Ecto neural progenitor cell (in vitro differentiated cells): ENCODE data around the gene KLHL14.

Experiments
- DNase-seq: peaks from one replicate; pipeline ENCODE4 v3.0.0-alpha.2; 2018; ENCODE audit warnings: low spot score

KLHL14 gene

GRCh38 chr18:32770054-32770665 lies 2.7 kb downstream of the KLHL14 start:
- DNase-seq, result peak; percentile 68

- DNase-seq, result peak; percentile 74
Observed at GRCh38 chr18:32769586-32770053, 3.2 kb downstream of the KLHL14 start.

GRCh38 chr18:32769071-32769585 lies 3.7 kb downstream of the KLHL14 start:
- DNase-seq, result no peak

- no peak for DNase-seq
Observed at GRCh38 chr18:32767400-32767799, 5.4 kb downstream of the KLHL14 start.

DNA sequence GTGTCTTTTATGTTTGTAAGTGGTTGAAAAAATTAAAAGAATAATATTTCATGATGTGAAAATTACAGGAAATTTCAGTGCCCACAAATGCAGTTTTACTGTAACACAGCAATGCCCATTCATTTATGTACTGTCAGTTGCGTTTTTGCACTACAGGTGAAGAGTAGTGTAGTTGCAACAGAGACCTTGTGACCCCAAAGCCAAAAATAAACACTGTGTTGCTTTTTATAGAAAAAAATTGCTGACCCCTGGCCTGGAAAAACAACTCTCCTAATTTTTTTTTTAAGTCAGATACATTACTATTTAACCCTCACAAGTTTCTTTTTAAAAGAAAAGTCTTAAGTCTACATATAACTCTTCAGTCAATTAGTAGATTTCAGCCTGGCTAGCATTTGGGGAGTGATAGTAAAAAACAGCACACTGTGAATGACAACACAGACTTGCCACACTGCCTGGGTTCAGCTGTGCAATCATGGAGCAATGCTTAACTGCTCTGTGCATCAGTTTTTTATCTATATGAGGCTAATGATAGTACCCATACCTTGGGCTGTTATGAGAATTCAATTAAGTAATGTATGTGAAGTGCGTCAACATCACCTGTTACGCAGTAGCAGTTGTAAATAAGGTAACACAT lies 8.1 kb downstream of the KLHL14 start:
- DNase-seq, result no peak

- no peak for DNase-seq
Observed at GRCh38 chr18:32763293-32763692, 9.5 kb downstream of the KLHL14 start.

- DNase-seq, result no peak
Observed at GRCh38 chr18:32761231-32761630, 11.6 kb downstream of the KLHL14 start.

DNA sequence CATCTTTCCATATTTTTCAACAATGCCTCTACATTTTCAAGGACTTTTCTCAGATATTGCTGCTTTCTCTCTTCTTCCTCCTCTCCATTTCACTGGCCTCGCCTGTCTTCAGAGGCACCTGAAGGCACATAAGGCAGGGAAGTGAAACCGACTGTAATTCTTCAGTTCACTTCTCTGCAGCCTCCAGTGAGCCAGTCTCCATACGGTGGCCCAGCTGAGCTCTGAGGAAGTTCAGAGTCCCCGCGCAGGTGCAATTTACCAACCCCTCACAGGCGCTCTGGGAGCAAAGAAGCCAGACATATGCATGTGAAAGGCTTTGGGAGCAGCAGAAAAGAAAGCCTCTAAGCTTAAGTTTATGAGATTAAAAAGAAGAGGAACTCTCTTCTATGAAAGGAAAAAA lies 12.4 kb downstream of the KLHL14 start:
- no peak for DNase-seq

- DNase-seq, result no peak
Observed at GRCh38 chr18:32759611-32760167, 13.1 kb downstream of the KLHL14 start.

DNA sequence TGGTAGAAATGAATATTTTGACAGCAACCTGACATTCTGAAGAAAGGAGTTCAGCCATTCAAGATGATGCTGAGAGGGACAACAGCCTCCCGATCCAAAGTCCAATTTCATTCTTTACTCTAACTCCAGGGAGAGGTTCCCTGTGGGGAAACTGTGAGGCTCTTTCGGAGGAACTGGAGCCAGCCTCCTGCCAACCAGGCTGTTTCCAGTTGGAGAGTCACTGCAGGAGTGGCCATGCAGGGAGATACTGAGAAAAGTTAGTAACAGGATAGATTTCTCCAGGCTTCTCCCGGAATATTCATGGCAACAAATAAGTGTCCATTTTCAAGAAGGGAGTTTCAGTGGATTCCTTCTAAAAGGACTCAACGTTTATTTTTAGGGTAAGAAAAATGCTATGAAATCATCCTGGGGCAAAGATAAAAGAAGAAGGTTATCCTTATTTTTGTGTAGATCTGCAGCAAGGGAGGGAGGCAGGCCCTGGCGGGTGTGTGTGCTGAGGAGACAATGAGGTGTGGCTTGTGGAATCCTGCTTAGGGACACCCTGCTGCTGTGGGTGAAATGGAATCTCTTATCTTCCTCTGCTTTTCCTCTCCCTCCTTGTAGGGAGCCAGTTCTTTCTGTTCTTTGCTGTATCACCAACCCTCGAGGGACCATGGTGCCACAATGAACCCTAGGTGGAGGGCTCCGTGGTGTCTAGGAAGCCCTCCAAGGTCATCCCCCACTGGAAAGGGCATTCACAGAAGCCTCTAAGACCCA lies 18.1 kb downstream of the KLHL14 start:
- DNase-seq, result no peak

DNA sequence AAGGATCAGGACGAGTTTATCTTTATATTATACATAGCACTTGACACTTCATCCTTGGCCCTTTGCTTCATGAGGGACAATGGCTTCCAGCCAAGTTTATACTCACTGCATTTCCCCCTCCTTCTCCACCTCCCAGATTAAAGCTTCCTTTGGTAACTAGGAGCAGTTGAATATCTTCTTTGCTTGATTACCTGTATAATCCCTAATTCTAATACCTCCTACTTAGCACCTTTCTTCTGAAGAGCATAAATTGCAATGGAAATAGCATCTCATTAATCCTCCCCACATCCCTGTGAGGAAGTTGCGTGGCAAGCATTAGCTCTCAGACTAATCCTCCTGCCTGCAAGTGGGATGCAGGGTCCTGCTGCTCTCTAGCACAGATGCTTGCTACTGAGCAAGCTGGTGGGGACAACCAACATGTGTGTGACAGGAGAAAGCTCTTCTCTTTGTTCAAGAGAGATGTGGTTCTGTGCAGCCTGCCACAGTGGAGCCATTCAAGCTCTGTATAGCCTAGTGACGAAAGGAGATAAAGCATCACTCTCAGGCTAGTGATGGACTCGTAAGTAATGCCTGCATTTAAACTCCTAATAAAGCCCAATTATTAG lies 19.1 kb downstream of the KLHL14 start:
- no peak for DNase-seq

DNA sequence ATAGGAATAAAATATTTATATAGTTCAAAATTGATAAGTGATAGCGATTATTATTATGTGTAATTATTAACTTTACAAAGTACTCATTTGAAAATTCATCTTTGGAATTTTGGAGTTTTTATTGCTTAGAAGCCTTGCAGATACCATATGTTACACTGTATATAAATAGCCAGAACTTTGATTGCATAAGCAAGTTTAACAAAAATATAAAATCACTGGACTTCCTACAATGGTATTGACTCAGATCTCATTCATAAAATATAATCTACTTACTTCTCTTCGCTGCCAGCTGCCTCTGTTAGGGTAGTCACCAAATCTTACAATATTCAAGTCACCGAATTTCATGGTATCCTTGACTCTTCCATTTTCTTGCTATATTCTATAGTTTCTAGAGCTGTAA lies 22.5 kb downstream of the KLHL14 start:
- no peak for DNase-seq

- no peak for DNase-seq
Observed at GRCh38 chr18:32749809-32750208, 23.0 kb downstream of the KLHL14 start.

DNA sequence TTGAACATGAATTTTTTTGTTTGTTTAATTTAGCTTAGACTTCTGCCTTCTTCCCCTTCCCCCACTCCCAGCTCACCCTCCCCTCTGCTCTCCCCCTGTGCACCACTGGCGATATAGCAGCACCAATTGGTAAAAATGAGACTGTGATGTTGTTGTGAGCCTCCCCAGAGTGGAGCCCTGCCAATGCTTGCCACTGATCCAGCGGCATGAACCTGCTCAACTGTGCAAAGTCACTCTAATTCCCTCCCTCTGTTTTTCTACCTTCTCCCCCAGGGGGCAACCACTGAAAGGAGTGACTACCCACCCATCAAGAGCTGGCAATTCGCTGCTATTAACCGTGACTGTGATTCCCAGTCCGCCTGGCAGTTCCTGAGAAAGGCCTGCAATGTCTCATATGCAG lies 30.2 kb downstream of the KLHL14 start:
- DNase-seq, result no peak

GRCh38 chr18:32735781-32736180 lies 37.0 kb downstream of the KLHL14 start:
- DNase-seq, result no peak

GRCh38 chr18:32734442-32734841 lies 38.4 kb downstream of the KLHL14 start:
- no peak for DNase-seq

DNA sequence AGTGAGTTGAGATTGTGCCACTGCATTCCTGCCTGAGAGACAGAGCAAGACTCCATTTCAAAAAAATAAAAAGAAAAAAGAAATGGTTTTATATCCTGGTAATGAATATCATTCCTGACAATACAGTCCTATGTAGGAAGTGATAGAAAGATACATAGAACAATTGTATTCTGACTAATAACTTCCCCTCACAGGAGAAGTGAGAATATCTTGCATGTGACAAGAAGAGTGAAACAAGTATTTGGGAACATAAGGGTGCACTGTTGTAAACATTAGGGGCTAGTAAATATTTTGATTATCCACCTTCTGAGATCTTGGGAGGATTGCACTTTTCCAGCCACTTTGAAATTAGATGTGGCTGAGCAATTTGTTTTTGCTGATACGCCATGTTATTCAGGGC lies 40.7 kb downstream of the KLHL14 start:
- no peak for DNase-seq

DNA sequence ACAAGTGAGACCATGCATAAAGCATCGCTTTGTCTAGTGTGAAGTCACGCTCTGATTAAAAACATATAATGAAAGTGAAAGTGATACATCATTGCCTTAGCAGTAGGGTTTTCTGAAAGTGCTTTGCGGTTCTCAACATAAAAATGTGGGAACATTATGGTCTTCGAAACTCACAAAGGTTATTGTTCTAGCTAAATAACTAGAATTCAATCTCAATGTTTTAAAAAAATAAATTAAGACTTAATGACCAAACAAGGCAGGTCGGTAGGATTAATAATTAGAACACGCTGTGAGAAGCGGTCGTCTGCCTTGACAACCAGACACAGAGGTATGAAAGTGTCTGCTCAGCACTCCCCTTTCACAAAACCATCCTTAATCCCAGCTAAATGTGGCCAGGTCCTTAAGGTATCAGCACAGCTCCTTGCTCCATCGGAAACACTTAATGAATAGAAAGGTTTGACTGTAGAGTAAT lies 42.2 kb downstream of the KLHL14 start:
- no peak for DNase-seq

- DNase-seq, result no peak
Observed at GRCh38 chr18:32730068-32730467, 42.8 kb downstream of the KLHL14 start.

- DNase-seq, result no peak
Observed at GRCh38 chr18:32724071-32724749, 48.6 kb downstream of the KLHL14 start.

DNA sequence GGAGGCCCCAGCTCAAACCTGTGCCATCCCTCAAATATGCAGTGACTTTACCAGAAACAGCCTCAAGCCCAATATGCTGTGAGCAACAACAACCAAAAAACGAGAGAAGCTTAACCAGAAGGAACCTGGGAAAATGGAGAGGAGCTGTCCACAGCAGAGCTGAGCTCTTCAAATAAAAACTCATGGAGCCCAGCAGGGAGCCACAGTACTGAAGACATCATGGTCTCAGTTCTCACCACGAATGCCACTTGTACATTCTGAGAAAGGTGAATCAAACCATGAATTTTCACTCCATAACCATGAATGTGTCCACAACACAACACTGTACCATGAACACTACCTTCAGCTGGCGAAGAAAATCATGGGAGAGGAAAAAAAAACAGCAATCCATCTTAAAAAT lies 50.5 kb downstream of the KLHL14 start:
- DNase-seq, result no peak

DNA sequence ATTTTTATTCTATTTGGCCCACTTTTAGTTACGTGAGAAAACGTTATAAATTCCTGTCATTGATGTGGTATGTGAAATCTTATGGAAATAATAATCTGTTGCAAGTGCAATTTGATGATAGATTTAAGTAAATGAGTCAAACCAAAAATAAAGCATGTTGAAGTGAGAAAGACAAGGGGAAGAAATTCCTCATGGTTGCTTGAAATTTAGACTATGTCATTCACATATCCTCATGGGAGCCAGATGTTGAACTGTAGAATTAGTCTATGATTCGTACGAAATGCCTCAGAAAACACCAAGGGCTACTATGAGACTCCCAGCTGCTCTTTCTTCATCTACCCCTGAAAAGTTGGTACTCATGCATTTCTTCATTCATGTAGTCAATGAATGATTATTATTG lies 55.7 kb downstream of the KLHL14 start:
- DNase-seq, result no peak
